Fibroblast of lung (primary cell): ENCODE measurements around the gene ADGRG3. TPM values are rescaled to one million over a fixed set of nuclear protein-coding genes. Genes with fewer than 3 reads are reported as not detected.

Experiments
- DNase-seq, 2 donors: peaks; one replicate each; pipeline versions ENCODE4 v3.0.0 to v3.0.0-alpha.2; 2010; ENCODE audit warnings: low read depth in 2 of 2
- H2AFZ ChIP-seq: 2 replicates; pipeline ENCODE4 v1.5.1; 2012; ENCODE audit warnings: low read length, control low read depth, inconsistent platforms
- H3K27ac ChIP-seq: 2 replicates; pipeline ENCODE4 v1.5.1; 2011; ENCODE audit warnings: low read length, control low read depth; ENCODE audit not compliant: insufficient read depth
- H3K27me3 ChIP-seq: 2 replicates; pipeline ENCODE4 v1.5.1; 2011; ENCODE audit warnings: mild to moderate bottlenecking, low read length; ENCODE audit not compliant: control insufficient read depth, insufficient read depth
- H3K36me3 ChIP-seq: 2 replicates; pipeline ENCODE4 v1.5.1; 2011; ENCODE audit warnings: low read length; ENCODE audit not compliant: control insufficient read depth, insufficient read depth
- H3K4me1 ChIP-seq: 2 replicates; pipeline ENCODE4 v1.5.1; 2011; ENCODE audit warnings: low read length; ENCODE audit not compliant: control insufficient read depth, insufficient read depth; ENCODE audit errors: extremely low read depth
- H3K4me2 ChIP-seq: 2 replicates; pipeline ENCODE4 v1.5.1; 2011; ENCODE audit warnings: low read length, control low read depth; ENCODE audit not compliant: insufficient read depth; ENCODE audit errors: extremely low read depth
- H3K4me3 ChIP-seq, 4 experiments: fragments of 200-600 bp in 1 of 4; sonication (generic) in 1 of 4; replicated peaks in 1 of 4; 2 replicates each; pipeline ENCODE4 v1.5.1; 2011 to 2016; ENCODE audit warnings: low read length in 4 of 4, low read depth in 3 of 4, mild to moderate bottlenecking in 3 of 4, control low read depth in 2 of 4, inconsistent platforms in 1 of 4, mixed read lengths in 1 of 4; ENCODE audit not compliant: insufficient read depth in 1 of 4; ENCODE audit errors: control extremely low read depth in 1 of 4
- H3K79me2 ChIP-seq: 2 replicates; pipeline ENCODE4 v1.5.1; 2012; ENCODE audit warnings: mild to moderate bottlenecking, low read length, inconsistent platforms; ENCODE audit not compliant: control insufficient read depth, insufficient read depth
- H3K9ac ChIP-seq: 2 replicates; pipeline ENCODE4 v1.5.1; 2011; ENCODE audit warnings: mild to moderate bottlenecking, low read length, control low read depth; ENCODE audit not compliant: insufficient read depth
- H3K9me3 ChIP-seq: 2 replicates; pipeline ENCODE4 v1.5.1; 2012; ENCODE audit warnings: low read depth, low read length; ENCODE audit not compliant: control insufficient read depth, insufficient read depth
- H4K20me1 ChIP-seq: 2 replicates; pipeline ENCODE4 v1.5.1; 2011; ENCODE audit warnings: low read length; ENCODE audit not compliant: control insufficient read depth, insufficient read depth; ENCODE audit errors: extremely low read depth
- CTCF ChIP-seq, 2 donors: IDR thresholded peaks in 1 of 2; conservative IDR thresholded peaks in 1 of 2; 1 replicate in 1 of 2; 2 replicates in 1 of 2; pipeline ENCODE4 v1.5.1; 2011 to 2012; ENCODE audit warnings: low read length in 2 of 2, control low read depth in 1 of 2, inconsistent platforms in 1 of 2, low read depth in 1 of 2, mild to moderate bottlenecking in 1 of 2
- EZH2 ChIP-seq: IDR thresholded peaks from 2 replicates; pipeline ENCODE4 v1.5.1; 2012; ENCODE audit warnings: low read length, control low read depth, mild to moderate bottlenecking; ENCODE audit errors: missing control alignments
- polyA plus RNA-seq, 2 donors: library from polyadenylated mRNA; depleted of rRNA in 1 of 2; stranded (reverse) in 1 of 2; unstranded in 1 of 2; fragments of >200 nt; gene quantifications; 2 replicates each; pipeline ENCODE4 v1.2.1, GENCODE V29; 2011 to 2012; ENCODE audit warnings: missing spikeins in 1 of 2
- total RNA-seq: library from RNA; depleted of rRNA; stranded (reverse); fragments of >200 nt; gene quantifications from 2 replicates; pipeline ENCODE4 v1.2.1, GENCODE V29; 2014

ADGRG3 gene
- total and polyA plus RNA-seq, 2 donors (not counting 1 experiment from before 2014, with no cell fraction given), result not detected

- Histone ChIP-seq H3K9me3 (no peaks in the 10 kb centered on the region), H3K79me2 (no peaks in the 10 kb centered on the region), H3K36me3 (no peaks in the 10 kb centered on the region), H2AFZ (no peak overlapping the region), H3K27me3 (peaks cover 11% of the 10 kb centered on the region), H3K4me1 (no peaks in the 10 kb centered on the region), H3K4me2 (no peak overlapping the region), H3K9ac (no peak overlapping the region), H4K20me1 (no peaks in the 10 kb centered on the region), H3K27ac (no peak overlapping the region), H3K4me3 (no peak overlapping the region)
- no peak for DNase-seq
- TF ChIP-seq CTCF (conservative IDR thresholded peaks at IDR 0.05 in 1 of 2, IDR thresholded peaks at IDR 0.05 in 1 of 2; ENCODE audit: low read depth in 1 of 2, low read length in 2 of 2) (no peak), EZH2 (no peak)
These were observed 8.5 kb downstream of the ADGRG3 start for GRCh38 chr16:57676553-57677085.

DNA sequence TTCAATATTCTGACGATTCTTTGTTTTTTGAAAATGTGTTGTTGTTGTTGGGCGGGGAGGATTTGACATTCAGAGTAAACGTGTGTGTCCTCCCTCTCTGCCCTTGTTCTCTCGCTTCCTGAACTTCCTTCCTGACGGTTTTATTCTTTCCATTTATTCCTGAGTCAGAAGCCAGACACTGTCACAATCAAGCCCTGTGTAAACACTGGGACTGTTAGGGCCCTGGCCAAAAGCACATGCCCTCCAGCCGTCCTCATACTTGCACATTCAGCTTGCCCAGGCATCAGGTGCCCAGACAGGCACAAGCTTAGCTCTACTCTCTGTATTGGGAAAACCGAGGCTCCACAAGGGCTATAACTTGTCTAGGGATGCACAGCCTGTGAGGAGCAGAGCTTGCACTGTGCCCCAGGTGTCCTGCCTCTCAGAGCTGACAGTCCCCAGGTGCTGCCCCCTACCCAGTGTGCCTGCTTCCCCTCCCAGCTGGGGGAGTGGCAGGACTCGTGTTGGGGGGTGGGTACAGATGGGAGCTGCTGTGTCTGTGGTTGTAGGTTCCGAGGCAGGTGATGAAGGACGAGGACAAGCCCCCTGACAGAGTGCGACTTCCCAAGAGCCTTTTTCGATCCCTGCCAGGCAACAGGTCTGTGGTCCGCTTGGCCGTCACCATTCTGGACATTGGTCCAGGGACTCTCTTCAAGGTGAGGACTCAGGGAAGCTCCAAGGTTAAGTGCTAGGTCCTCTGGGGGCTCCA lies 9.7 kb downstream of the ADGRG3 start:
- DNase-seq, result no peak
- Histone ChIP-seq H3K79me2 (no peaks in the 10 kb centered on the region), H3K9me3 (no peaks in the 10 kb centered on the region), H3K4me3 (no peak overlapping the region), H4K20me1 (no peaks in the 10 kb centered on the region), H3K4me2 (no peak overlapping the region), H2AFZ (no peak overlapping the region), H3K4me1 (no peaks in the 10 kb centered on the region), H3K9ac (no peak overlapping the region), H3K27ac (no peak overlapping the region), H3K27me3 (peaks cover 11% of the 10 kb centered on the region), H3K36me3 (no peaks in the 10 kb centered on the region)
- TF ChIP-seq EZH2, result no peak
- TF ChIP-seq CTCF (conservative IDR thresholded peaks at IDR 0.05 in 1 of 2, IDR thresholded peaks at IDR 0.05 in 1 of 2; ENCODE audit: low read depth in 1 of 2, low read length in 2 of 2), result no peak

GRCh38 chr16:57679016-57679415 lies 10.9 kb downstream of the ADGRG3 start:
- no peak overlapping the region for H3K27ac ChIP-seq
- peaks cover 4% of the 10 kb centered on the region for H3K27me3 ChIP-seq
- no peaks in the 10 kb centered on the region for H3K4me1 ChIP-seq

More at GRCh38 chr16:57679016-57679415, 10.9 kb downstream of the ADGRG3 start:
- no peak overlapping the region for H3K9ac ChIP-seq
- no peaks in the 10 kb centered on the region for H3K79me2 ChIP-seq
- no peak for DNase-seq
- H4K20me1 ChIP-seq, result no peaks in the 10 kb centered on the region
- H3K4me2 ChIP-seq, result no peak overlapping the region
- H3K4me3 ChIP-seq, result no peak overlapping the region
- no peaks in the 10 kb centered on the region for H3K9me3 ChIP-seq
- no peak overlapping the region for H2AFZ ChIP-seq
- TF ChIP-seq CTCF (conservative IDR thresholded peaks at IDR 0.05 in 1 of 2, IDR thresholded peaks at IDR 0.05 in 1 of 2; ENCODE audit: low read depth in 1 of 2, low read length in 2 of 2) (no peak), EZH2 (no peak)
- H3K36me3 ChIP-seq, result no peaks in the 10 kb centered on the region
